ENCODE data around the gene VAPA.

VAPA gene

DNA sequence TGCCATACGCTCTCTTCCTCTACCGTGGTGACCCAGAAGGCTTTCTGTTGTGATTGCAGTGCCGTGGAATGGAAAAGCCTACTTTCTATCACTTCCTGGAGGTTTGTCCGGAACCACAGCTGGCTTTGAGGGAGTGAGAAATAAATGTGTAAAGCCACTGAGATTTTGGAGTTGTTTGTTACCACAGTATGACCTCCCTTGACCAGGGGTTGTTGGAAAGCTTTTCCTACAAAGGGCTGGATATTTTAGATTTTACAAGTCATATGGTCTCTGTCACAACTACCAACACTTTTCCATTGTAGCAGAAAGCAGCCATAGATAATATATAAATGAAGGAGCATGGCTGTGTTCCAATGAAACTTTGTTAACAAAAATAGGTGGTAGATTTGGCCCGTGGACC, 70.3 kb downstream of the VAPA start:
- no peak for DNase-seq

DNA sequence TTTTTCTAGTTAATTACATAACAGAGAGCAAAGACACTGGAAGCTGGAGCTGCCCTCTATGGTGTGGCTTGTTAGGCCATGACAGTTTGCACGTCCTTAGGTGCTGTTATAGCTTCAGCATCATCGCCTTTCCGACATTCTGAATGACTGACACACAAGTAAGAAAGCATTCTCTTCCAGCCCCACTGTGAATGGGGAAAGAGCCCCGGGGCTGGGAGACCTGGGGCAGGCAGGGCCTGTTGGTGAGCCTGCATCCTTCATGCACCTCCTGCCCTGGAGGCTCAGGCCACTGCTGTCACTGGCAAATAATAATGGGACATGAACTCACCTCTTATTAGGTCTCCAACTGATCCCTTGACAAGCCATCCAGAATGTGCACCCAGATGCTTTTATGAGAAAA, 71.8 kb downstream of the VAPA start:
- DNase-seq = no peak

DNA sequence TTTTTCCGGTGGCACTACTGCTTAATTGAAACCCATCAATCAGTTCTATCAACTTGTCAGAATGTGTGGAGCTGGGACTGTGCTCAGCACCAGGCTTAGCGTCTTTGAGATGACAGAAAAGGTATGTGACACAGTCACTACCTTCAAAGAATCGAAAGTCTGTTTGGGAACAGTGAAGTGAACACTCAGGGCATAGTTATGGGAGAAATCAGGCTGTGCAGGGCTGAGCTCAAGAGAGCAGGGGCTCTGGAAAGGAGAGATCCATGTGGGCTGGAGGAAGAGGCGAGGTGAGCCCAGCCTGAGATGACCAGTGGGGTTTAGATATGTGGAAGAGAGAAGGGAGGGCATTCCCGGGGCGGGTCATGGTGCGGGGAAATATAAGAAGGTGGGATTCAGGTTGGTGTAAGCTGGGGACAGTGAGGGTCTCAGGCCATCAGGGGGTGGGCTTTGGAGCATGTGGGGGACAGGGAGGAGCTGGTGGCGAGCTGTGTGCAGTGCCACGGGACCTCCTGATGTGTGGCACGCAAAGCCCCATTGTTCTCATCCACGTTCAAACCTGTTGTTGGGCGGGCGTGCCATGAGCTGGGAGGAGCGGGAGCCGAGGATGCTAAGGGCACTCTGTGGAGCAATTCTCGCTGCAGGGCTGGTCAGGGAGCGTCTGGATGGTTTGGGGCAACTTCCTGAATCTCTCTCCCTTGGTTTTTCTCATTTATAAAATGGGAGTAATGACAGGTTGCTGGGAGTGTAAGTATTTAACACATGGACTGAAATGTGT, 72.5 kb downstream of the VAPA start:
- no peak for DNase-seq

DNA sequence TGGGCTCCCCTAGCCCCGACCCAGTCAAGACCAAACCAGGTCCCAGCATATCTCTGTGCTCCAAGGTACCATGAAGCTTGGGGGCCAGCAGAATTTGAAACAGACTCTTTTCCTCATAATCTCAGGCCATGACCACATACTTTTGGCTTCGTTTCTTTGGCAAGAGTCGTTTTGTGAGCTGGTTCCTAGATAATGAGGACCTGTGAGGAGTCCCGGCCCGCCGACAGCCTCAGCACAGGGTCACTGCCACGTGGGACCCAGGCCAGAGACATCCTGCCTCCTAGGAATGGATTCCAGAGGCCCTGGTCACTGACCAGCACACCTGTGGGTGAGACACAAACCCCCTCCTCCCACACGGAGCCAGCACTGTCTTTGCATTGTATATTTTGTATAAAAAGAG, 73.5 kb downstream of the VAPA start:
- DNase-seq = no peak

DNA sequence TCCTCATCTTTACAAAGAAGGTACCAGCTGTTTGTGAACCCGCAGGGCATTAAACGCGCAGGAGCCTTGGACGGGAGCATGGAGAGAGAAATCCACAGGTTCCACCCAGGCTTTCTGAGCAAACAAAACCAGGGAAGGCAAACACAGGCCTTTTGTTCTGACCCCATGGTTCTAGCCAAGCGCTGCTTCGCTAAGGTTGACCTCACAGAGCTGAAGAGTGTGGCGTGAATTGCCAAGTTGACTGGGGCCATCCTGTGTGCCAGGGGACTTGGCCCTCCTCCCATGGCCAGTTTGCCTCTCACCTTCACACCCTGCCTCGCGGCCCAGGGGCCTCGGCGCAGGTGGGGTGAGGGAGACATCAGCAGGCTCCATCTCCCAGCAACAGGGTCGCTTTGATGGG, 74.1 kb downstream of the VAPA start:
- no peak for DNase-seq

DNA sequence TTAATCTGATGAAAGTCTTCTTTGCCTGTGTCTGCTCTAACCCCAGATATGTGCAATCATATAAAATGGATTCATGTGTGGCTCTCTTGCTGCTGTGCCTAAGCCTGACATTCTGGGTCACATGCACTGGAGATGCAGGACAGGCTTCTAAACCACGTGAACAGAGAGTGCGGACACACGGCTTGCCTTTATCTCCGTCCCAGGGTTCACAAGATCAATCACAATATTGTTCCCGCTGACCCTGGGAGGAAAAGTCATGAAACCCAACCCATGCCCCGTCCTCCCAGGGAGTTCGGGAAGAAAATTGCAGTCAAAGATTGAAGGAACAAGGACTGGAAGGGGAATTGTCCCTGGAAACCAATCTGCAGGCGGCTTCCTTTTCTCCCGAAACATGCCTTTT, 74.8 kb downstream of the VAPA start:
- no peak for DNase-seq

DNA sequence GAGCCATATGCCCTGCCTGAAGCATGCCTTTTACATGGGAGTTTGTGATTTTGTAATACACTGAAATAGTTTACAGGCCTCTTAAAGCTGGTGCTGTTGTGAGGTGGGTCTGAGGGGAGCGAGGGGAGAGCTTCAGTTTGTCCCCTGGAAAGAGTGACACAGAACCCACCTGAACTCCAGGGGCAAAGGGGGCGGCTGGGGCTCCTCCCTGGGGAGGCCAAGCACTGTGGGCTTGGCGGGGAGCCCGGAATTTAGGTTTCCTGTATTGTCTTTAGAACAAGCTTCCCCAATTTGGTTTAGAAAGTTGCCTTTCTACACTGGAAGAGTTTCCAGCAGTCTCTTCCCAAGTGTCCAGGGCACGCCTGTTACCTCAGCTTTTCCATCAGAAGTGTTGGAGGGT, 75.7 kb downstream of the VAPA start:
- DNase-seq = no peak

DNA sequence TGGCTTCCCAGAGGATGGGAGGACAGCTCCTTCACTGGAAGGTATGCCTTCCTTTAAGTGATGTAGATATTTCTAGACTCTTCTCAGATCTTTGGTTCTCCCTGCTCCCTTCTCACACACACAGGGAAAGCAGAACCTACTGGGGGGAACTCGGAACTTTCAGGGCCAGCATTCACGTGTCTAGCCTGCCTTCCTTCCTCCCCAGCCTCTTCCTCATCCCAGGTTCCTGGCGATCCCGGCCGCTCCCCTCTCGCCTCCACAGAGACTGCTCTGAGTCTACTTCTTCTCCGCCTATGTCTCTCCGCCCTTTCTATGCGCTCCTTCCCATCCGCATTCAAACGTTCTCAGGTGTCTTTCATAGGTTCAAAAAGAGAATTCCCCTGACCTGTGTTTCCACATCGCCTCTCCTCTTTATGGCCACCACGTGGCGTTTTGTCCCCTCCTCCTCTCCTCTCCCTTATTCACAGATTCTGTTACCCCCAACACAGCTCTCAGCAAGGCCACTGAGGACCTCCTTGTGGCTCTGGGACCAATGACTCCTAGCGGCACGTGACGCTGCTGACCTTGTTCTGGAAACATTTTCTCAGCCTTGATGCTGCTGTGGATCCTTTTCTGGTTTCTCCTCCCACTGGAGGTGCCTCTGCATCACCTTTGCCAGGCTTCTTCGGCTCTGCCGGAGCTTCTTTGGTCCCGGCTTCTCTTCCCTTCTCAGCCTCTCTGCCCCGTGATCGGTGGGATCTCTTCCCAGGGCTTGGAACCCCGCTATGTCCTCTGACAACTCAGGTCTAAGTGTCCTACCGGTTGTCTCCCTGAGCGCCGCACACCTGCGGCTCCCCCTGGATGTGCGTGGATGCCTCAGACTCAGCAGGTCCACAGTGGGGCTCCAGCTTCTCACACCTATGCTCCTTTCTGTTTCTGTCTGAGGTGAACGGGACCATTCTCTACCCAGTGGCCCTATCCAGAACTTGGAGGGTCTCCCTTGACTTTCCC, 77.5 kb downstream of the VAPA start:
- no peak for DNase-seq

DNA sequence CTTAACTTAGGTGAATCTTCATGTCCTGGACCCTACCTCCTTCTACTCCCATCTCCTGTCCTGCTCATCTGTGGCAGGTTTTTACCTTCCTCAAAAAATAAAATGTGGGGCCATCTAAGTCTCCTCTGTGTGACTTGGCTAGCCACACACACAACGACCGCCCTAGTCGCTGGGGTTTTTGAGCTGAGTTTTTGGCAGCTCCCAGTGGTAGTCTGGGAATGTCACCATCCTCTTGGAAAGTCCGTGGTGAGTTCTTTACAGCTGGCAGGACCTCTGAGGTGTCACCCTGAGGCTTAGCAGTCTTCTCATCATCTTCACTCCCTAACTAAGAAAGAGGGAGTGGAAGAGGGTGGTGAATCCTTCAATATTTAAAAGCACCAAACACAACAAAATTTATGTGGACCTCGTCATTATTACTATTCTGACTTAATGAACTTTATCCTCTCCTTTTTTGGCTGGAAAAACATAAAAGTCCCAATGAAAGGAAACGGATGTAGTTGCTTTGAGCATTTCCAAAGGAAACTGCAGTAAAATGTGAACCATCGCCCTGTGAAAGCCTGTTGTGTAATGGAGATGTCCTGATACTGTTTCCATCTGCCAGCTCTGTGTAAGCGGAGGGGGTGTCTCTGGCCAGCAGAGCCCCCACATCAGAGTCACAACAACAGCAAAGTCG, 78.6 kb downstream of the VAPA start:
- DNase-seq = no peak

DNA sequence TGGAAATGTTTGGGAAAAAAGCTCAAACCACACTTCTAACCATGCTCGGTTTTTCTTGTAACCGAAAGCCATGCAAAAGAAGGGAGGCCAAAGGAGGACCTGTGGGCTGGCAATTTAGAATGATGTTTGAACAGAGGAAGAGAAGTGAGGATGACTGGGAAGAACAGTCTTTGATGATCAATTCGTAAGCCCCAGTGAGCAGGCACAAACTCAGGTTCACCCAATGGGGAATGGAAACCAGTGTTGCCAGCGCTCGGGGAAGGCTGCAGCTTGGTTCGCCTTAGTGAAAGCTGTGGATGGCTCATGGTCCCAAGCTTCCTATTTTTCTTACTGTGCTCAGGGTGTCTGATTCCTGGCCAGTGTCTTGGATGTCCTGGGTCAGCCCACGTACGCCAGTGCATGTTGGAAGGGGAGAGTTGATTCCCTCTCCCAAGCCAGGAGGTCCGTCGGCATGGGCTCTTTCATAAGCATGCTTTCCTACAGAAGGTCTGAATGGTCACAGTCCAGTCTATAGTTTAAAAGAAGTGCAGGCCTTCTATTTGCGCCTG, 79.2 kb downstream of the VAPA start:
- DNase-seq = no peak

DNA sequence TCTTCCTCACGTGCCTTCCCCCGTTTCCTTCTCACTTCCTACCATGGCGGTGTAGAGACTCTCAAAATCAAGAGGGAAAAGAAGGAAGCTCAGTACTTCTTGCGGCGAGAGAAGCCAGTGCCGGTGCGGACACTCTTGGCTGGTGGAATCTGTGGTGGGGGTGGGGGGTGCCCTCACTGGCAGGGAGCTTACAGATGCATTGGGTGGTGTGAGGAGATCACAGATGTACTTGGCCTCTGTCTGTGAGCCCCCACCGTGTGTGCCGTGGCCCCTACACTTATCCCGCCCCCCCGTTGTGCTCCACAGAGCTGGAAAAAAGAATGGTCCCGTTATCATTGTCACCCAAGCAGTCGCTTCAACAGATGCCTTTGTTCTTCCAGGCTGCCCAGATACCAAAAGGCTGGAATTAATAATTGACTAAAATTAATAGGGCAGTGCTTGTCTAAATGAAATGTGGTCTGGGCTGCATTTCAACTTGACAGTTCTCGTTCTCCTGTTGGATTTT, 79.8 kb downstream of the VAPA start:
- no peak for DNase-seq

DNA sequence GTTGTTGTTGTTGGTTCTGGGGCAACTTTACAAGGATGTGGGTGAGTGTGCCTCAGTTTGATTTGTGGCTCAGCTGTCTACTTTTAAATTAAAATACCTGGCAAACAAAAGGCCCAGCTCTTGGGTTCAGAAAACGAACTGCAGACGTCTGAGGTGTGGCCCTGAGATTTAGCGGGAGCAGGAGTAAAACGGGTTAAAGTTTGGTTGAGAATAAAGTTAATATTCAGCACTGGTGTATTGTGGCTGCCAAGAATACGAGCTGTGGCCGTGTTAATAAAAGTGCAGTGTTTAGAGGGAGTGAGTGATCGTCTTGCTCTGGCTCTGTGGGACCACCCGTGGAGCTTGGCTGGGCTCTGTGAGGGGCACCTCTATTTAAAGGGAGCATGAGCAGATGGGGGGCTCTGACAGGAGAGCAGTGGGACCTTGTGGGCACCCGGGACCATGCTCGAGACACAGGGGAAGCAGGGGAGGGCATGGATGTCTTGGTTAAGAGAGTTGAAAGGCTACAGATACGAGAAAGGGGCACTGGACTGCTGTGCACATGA, 80.3 kb downstream of the VAPA start:
- DNase-seq = no peak

DNA sequence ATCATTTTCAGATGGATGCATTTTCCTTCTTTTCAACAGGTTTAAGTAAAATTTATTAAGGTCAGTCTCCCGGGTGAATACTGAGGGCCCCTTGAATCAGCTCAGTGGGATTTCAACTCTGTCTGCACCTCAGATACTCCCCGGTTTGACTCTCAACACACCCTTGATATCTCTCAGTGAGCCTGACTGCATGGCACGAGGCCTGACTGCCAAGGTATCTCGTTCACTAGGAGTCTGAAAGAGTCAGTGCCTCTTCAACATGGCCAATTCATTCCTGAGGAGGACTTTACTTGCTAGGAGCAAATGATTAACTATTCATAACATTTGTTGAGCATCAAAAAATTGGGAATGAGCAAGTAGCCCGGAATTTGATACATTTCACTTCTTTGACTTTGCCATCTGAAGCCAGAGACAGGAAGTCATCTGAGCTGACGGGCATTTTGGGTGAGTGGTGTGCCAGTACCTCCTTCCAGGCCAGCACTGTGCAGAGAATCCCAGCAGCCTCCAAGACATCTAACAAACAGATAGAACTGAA, 81.0 kb downstream of the VAPA start:
- no peak for DNase-seq

DNA sequence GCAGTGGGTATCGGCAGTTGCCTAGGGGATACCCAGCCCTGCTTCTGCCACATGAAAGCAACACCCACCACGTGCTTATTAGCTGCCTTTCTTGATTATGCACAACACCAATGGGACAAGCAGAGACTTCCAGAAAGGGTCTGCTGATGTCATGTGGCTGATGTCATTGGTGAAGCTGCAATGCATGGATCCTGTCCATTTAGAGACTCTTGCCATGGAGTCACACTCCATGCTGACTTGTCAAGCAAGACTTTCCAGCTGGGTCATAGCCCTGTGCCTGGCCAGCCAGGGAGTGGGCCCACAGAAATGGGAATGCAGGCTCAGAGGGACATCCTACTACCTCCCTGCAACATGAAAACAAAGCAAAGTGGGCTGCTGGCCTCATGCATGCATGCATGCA, 81.8 kb downstream of the VAPA start:
- DNase-seq = no peak

DNA sequence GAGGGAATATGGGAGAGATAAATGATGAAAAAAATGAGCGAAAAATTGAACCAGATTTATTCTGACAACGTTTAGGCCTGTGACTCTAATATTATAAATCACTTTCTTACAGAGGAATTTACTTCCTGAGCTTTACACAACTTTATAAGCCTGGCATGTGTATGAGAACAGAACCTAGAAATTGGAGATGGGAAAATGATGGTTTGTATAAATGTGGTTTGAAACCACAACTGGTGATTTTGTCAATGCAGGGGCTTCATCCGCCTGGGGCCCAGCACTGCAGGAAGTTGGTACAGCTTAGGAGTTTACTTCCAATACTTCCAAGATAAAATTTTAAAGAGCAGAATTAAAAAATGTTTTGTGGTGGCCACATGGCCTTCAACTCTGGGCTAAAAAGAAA, 82.3 kb downstream of the VAPA start:
- no peak for DNase-seq

DNA sequence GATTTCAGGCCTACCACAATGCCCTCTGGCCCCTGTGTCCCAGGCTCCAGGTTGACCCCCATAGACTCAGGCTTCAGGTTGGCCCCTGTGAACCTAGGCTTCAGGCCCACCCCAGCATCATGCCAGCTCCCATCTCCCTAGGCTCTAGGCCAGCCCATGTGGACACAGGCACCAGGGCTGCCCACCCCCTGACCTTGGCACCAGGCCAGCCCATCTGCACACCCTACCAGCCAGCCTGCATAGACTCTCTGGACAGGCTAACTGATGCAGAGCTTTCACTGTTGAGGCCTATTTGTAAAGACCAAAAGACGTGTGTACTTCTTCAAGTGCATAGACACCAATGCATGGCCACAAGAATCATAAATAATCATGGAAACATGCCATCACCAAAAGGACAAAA, 83.9 kb downstream of the VAPA start:
- no peak for DNase-seq

DNA sequence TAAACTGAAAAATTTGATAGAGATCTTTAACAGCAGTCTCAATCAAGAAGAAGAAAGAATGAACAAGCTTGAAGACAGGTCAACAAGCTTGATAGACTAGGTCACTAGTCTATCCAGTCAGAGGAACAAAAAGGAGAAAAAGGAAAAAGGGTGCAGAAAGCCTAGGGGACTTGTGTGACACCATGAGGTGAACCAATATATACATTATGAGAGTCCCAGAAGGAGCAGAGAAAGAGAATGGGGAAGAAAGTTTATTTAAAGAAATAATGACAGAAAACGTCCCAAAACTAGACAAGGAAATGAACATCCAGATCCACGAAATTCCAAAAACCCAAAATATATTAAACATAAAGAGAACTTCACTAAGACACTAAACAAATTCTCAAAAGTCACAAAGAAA, 84.5 kb downstream of the VAPA start:
- no peak for DNase-seq

DNA sequence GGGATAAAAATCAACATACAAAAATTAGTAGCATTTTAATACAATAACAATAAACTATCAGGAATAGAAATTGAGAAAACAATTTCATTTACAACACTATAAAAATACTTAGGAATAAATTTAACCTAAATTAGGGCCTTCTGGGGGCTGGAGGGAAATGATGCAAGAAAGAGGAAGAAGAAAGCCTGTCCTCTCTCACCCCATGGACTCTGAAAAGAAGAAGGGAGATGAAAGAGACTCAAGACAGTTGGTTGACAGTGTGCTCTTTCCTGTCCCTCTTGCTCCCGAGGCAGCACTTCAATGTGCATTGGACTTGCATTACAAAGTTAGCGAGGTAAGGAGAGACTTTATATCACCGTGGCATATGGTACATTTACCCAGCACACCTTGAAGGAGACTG, 88.5 kb downstream of the VAPA start:
- no peak for DNase-seq

DNA sequence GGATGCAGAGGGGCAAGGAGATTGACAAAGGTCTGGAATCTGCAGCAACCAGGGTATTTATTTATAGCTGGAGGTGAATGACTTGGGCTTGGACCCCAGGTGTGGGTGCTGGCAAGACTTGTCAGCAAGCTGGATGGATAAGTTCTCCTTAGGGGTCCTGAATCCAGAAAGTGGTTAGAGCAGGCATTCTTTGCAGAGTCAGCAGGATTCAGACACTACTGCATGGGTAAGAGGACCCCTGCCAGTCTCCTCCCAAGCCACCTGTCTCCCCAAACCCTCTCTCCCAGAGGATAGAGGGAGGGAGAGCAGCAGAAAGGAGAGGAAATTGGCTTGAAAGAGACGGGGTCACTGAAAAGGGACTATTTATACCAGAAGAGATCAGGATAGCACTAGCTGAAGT, 89.5 kb downstream of the VAPA start:
- no peak for DNase-seq

DNA sequence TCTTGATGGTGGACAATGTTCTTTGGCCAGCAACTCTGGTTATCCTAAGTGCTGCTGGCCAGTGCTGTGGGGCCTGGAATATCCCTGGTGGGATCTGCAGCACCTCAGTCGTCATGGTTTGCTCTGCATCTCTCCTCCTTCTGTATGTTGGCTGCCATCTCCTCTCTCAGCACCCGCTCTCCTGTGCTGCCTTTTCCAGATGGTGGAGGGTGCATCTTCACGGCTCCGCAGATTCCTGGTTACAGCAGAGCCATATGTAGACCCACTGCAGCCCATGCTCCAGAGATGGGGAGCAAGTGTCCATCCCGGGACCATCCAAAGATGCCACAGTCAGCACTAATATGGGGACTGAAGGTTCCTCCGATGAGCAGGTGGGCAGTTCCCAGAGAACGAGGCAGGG, 90.0 kb downstream of the VAPA start:
- no peak for DNase-seq

DNA sequence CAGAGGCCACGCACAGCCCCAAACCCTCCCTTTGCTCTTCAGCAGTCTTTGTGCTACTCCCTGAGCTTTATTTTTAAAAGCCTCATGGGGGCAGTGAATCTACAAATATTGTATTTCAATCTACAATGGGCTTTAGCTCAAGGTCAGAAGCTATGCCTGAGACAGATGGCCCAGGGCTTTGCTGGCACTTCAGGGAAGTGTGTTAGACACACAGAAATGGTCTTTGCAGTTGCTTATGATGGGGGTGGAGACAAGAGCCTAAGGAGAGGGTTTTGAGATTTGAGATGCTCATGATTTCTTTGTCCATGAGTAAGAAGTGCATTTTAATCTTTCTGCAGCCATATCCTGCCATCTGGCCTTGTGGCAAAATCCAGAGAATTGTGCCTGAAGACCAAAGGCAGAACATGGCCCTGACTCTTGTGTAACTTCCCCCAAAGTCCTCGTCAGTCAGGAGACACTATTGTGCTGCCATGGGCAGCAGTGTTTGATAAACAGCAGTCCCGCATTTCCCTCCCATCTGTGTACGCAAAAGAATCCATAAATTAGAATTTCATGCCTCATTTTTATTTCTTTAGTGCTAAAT, 92.6 kb downstream of the VAPA start:
- no peak for DNase-seq

DNA sequence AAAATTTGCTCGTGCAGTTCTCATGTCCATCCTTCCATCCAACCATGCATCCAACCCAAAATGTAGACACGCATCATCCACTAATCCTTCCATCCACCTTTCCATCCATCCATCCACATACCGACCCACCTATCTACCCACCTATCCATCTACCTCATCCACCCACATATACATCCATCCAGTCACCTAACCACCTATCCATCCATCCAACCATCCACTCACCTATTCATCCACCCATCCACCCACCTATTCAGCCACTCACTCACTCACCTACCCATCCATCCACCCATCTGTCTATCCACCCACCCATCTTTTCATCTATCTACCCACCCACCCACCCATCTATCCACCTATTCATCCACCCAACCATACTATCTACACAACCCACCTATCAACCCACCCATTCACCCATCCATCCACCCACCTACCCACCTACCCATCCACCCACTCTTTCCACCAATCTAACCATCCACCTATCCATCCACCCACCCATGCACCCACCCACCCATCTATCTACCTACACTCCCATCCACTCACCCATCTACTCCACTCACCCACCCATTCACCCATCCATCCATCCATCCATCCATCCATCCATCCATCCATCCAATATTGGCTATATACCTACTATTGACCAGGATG, 94.3 kb downstream of the VAPA start:
- DNase-seq = no peak

Data from NCI-H1105 (cell line).